Loucy (cell line): ENCODE data around the gene BCHE.

Source experiments
- H2AFZ ChIP-seq: fragments of 200-600 bp; sonication (generic); 2 replicates; pipeline ENCODE4 v1.6.0; 2016; ENCODE audit warnings: antibody characterized with exemption, mild to moderate bottlenecking, low read length, moderate library complexity
- H3F3A ChIP-seq: fragments of 200-600 bp; 2 replicates; pipeline ENCODE4 v1.6.0; 2016; ENCODE audit warnings: antibody characterized with exemption, low read depth, mild to moderate bottlenecking
- H3K27me3 ChIP-seq: fragments of 200-600 bp; sonication (generic); 2 replicates; pipeline ENCODE4 v1.6.1; 2014; ENCODE audit warnings: low read length, mild to moderate bottlenecking; ENCODE audit not compliant: insufficient read depth, poor library complexity, severe bottlenecking
- H3K36me3 ChIP-seq: fragments of 200-600 bp; sonication (generic); 2 replicates; pipeline ENCODE4 v1.6.1; 2016; ENCODE audit warnings: low read length; ENCODE audit not compliant: insufficient read depth
- H3K4me1 ChIP-seq: fragments of 200-600 bp; sonication (generic); 2 replicates; pipeline ENCODE4 v1.5.1; 2014; ENCODE audit warnings: low read length, mild to moderate bottlenecking; ENCODE audit not compliant: insufficient read depth, poor library complexity, severe bottlenecking
- H3K4me2 ChIP-seq: fragments of 200-600 bp; sonication (generic); 2 replicates; pipeline ENCODE4 v1.6.0; 2014; ENCODE audit warnings: antibody characterized with exemption, low read length, low read depth, mild to moderate bottlenecking; ENCODE audit not compliant: poor library complexity, severe bottlenecking
- H3K4me3 ChIP-seq: fragments of 200-600 bp; sonication (generic); 2 replicates; pipeline ENCODE4 v1.5.1; 2014; ENCODE audit warnings: low read length, mild to moderate bottlenecking, mixed read lengths; ENCODE audit not compliant: poor library complexity, severe bottlenecking
- H3K79me2 ChIP-seq: fragments of 200-600 bp; sonication (generic); 2 replicates; pipeline ENCODE4 v1.6.1; 2014; ENCODE audit warnings: low read length; ENCODE audit not compliant: insufficient read depth
- H3K9ac ChIP-seq: fragments of 200-600 bp; sonication (generic); 2 replicates; pipeline ENCODE4 v1.6.0; 2014; ENCODE audit warnings: mild to moderate bottlenecking, low read depth, low read length, moderate library complexity; ENCODE audit not compliant: poor library complexity, severe bottlenecking
- H3K9me2 ChIP-seq: fragments of 200-600 bp; sonication (generic); replicated peaks from 2 replicates; pipeline ENCODE4 v1.6.1; 2016; ENCODE audit warnings: low read depth, low read length, mixed read lengths
- H3K9me3 ChIP-seq: fragments of 200-600 bp; sonication (generic); 2 replicates; pipeline ENCODE4 v1.6.1; 2014; ENCODE audit warnings: mild to moderate bottlenecking, antibody characterized with exemption, low read length, low read depth; ENCODE audit not compliant: insufficient read depth
- H4K20me1 ChIP-seq: fragments of 200-600 bp; sonication (generic); 2 replicates; pipeline ENCODE4 v1.6.0; 2014; ENCODE audit warnings: antibody characterized with exemption, low read length, mild to moderate bottlenecking; ENCODE audit not compliant: insufficient read depth, poor library complexity, severe bottlenecking
- EZH2phosphoT487 ChIP-seq: fragments of 200-600 bp; IDR thresholded peaks from 2 replicates; pipeline ENCODE4 v1.6.1; 2018; ENCODE audit warnings: antibody characterized with exemption, mild to moderate bottlenecking, moderate library complexity, borderline replicate concordance
- TF ChIP-seq, protein P1 (sequence below): fragments of 200-600 bp; sonication (generic); conservative IDR thresholded peaks from 2 replicates; pipeline ENCODE4 v1.5.1; 2014; ENCODE audit warnings: mild to moderate bottlenecking, antibody characterized with exemption, low read length

The BCHE gene

DNA sequence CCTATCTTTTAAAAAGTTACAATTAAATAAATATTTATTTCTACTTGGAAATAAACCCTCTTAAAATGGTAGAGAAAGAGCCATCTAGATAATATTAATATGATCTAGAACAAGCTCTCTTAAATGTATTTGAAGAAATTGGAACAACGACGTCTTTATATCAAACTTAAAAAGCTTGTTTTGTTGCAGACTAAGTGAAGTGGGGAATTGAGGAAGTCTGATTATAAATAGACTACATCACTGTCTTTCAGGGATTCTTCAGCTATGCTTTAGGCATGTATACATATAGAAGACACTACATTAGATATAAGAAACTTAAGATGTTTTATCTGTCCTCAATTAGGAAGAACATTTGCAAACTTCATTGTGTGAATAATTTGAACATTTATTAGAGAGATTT, 1.8 kb downstream of the BCHE start:
- H3K36me3 ChIP-seq, result no peaks in the 10 kb centered on the region
- peaks cover 29% of the 10 kb centered on the region for H3K4me1 ChIP-seq
- peaks cover 4% of the 10 kb centered on the region for H3K27me3 ChIP-seq
- no peak overlapping the region for H3K9ac ChIP-seq
- H3K4me3 ChIP-seq, result no peak overlapping the region
- TF ChIP-seq EZH2phosphoT487, result no peak
- TF ChIP-seq, protein P1, sequence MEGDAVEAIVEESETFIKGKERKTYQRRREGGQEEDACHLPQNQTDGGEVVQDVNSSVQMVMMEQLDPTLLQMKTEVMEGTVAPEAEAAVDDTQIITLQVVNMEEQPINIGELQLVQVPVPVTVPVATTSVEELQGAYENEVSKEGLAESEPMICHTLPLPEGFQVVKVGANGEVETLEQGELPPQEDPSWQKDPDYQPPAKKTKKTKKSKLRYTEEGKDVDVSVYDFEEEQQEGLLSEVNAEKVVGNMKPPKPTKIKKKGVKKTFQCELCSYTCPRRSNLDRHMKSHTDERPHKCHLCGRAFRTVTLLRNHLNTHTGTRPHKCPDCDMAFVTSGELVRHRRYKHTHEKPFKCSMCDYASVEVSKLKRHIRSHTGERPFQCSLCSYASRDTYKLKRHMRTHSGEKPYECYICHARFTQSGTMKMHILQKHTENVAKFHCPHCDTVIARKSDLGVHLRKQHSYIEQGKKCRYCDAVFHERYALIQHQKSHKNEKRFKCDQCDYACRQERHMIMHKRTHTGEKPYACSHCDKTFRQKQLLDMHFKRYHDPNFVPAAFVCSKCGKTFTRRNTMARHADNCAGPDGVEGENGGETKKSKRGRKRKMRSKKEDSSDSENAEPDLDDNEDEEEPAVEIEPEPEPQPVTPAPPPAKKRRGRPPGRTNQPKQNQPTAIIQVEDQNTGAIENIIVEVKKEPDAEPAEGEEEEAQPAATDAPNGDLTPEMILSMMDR, result no peak
- no peak overlapping the region for H3K4me2 ChIP-seq
- H4K20me1 ChIP-seq, result no peaks in the 10 kb centered on the region
- no peak overlapping the region for H2AFZ ChIP-seq
- no peaks in the 10 kb centered on the region for H3K9me3 ChIP-seq
- no peaks in the 10 kb centered on the region for H3K79me2 ChIP-seq
- no peaks in the 10 kb centered on the region for H3K9me2 ChIP-seq
- H3F3A ChIP-seq, result no peaks in the 10 kb centered on the region

DNA sequence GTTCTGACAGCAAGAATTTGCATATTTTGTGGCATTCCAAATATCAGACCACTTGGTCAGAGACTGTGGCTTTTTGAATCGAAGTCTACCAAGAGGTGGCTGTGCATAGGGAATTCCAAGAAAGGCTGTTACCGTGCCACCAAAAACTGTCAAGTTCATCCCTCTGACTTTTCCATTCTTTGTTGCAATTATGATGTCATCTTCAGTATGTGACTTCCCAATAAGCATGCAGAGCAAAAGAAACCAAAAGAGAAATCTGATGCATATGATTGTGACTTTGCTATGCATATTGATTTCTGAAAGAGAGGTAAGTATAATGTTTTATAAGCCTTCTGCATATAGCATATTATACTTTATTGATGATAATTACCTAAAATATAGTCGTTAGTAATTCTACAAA, 6.5 kb downstream of the BCHE start:
- Histone ChIP-seq H3F3A (no peaks in the 10 kb centered on the region), H3K4me2 (no peak overlapping the region), H2AFZ (no peak overlapping the region), H3K9me3 (no peaks in the 10 kb centered on the region), H4K20me1 (no peaks in the 10 kb centered on the region), H3K36me3 (no peaks in the 10 kb centered on the region), H3K9ac (no peak overlapping the region), H3K4me3 (no peak overlapping the region), H3K4me1 (no peaks in the 10 kb centered on the region), H3K79me2 (no peaks in the 10 kb centered on the region), H3K9me2 (no peaks in the 10 kb centered on the region), H3K27me3 (peaks cover under 1% of the 10 kb centered on the region)
- TF ChIP-seq, protein P1, result no peak
- TF ChIP-seq EZH2phosphoT487, result no peak

DNA sequence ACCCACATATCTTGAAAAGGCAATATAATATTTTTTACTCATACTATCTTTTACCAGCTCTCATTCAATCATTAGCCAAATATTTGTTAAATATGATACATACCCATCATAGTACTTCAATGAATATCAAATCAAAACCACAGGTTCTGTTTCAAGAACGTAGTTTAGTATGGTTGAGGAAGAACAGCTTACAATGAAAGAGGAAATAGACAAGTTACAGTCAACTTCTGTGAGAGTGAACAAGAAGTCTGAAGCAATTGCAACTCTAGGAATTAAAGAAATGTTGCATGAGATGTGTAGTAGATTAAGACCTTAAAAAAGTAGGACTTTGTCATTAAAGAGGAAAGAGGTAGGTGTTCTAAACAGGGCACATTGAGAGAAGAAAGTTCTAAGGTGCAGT, 9.3 kb downstream of the BCHE start:
- Histone ChIP-seq H3K4me3 (no peak overlapping the region), H2AFZ (no peak overlapping the region), H3K36me3 (no peaks in the 10 kb centered on the region), H3K9me2 (no peaks in the 10 kb centered on the region), H3K9ac (no peak overlapping the region), H3K4me2 (no peak overlapping the region), H3K79me2 (no peaks in the 10 kb centered on the region), H3K4me1 (no peaks in the 10 kb centered on the region), H3F3A (no peaks in the 10 kb centered on the region), H4K20me1 (no peaks in the 10 kb centered on the region), H3K9me3 (no peaks in the 10 kb centered on the region), H3K27me3 (no peaks in the 10 kb centered on the region)
- TF ChIP-seq, protein P1, result no peak
- TF ChIP-seq EZH2phosphoT487, result no peak
